ENCODE measurements around the gene C5orf47.

C5orf47 gene, protein sequence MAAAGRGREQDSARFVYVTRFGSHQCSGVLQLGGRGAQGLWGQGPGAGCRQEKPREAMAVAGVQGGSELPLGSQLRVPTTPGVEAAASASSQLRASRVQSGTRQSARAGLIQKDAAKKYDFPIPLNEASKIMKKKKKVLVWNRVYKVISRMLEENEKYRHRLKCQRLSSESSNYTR

DNA sequence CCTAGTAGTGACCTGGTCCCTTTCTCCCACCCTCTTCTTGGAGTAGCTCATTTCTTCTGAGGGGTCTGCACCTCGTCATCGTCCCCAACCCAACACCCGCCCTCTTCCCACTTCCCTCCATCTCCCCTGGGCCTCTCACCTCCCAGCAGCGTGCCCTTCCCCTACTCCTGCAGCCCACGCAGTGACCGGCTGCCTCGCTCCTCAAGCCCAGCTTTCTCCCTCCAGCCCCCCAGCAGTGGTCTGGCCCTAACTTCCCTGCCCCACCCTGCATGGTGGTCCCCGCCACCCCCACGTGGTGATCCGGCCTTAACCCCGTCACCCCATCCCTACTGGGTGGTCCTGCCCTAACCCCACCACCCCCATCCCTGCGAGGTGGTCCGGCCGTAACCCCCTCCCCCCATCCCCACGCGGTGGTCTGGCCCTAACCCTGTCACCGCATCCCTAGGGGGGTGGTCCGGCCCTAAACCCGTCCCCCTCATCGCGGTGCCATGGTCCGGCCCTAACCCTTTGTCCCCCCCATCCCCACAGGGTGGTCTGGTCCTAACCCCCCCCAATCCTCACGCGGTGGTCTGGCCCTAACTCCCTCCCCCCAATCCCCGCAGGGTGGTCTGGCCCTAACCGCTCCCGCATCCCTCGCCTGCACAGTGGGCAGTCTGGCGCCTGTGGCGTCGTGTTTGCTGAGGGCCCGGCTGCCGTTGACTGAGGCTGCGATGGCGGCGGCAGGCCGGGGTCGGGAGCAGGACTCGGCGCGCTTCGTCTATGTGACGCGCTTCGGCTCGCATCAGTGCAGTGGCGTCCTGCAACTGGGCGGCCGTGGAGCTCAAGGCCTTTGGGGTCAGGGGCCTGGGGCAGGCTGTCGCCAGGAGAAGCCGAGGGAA, at the start of gene C5orf47:
Gene C5orf47 (plus strand): TSS at position 617 of the 878 bp plus-strand sequence. CDS start 94 bp downstream, at position 711.
- DNase-seq = no peak

- DNase-seq = no peak
Observed at GRCh38 chr5:173940269-173940668, 48.7 kb upstream of the C5orf47 start.

DNA sequence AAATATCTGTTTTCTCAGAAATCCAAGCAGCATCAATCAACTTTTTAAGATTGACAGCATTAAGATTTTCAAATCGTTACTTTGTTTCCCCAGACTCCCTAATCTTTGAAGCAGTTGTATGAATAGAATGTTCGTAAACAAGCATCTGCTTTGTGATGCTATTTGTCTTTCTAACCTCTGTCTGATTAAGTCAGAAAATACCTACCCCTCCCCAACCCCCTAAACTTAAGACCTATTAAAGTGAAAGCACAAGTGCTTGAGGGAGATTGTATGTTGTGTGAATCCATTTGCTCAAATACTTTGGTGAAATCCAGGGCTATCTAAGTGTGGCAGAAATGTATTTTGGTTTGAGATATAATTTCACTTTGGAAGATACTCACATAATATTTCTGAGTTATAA, 47.9 kb upstream of the C5orf47 start:
- no peak for DNase-seq

GRCh38 chr5:173941758-173942401, 47.1 kb upstream of the C5orf47 start:
- peak; percentile 74 for DNase-seq

DNA sequence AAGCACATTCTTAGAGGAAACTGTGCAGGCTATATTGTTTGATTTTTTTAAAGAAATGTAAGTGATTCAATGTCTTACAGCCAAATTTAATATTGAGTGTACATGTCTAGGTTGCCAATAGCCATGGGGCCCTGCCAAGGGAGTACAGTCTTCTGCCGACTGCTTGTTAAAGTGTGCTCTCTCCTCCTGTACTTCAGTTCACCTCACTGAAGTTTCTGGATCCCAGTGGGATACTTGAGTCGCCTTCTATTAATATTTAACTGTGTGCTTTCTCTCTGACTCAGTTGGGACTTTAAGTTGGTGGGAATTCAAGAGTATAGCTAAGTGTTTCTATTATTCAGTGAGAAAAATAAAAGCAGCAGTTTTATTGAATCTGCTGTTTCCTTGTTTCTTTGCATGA, 44.5 kb upstream of the C5orf47 start:
- no peak for DNase-seq

DNA sequence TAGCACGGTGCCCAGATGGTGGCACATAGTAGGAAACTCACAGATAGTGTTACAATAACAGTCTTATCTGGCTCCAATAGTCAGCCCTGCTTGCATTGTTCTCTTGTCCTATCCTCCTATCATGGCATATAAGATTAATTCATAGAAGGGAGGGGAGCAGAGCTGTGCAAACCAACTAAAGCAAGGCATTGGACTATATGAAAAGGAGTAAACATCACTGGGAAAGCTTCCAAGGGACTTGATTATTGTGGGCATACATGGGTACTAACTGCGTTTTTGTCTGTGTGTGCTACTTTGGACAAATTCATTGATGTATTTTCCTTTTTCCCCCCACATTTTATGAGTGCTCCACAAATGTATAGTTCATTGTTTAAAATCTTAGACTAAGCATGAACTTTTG, 43.8 kb upstream of the C5orf47 start:
- no peak for DNase-seq

DNA sequence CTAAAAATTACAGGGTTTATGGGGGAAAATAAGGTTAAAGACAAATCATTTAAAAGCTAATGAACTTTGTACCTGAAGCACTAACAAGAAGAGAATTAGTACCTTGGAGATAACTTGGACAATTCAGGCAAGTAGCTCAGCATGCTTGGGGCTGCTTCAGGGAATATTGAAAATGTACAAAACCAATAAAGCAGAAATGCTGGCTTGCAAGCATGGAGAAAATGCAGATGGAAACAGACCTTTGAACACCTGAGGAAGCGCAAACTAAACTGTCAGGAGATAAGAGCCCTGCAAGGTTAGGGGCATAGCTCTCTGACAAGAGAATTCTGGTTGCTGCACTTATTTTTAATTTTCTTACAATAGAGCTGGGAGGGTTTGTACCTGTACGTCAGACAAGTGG, 42.6 kb upstream of the C5orf47 start:
- DNase-seq = no peak

GRCh38 chr5:173950829-173951228, 38.1 kb upstream of the C5orf47 start:
- no peak for DNase-seq

DNA sequence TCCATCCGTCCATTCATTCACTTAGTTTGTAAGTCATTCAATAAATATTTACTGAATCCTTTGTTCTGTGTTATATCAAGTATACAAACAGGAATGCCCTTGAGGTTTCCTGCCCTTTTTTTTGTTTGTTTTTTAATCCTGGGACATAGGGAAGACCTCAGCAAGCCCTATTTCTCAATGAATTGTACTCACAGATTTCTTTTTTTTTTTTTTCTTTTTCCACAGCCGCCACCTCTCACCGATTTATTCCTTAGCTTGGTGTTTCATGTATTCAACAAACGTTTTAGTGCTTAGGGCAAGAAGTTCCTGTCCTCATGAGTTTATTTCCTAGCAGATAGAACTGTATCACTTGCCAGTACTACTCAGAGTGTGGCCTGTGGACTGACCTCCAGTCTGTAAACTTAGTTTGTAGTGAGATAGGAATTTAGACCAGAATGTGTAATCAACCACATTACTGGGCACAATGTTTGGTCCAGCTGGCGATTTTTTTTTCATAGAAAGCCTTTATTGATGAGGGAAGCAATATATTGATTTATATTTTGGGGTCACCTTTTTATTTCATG, 35.4 kb upstream of the C5orf47 start:
- DNase-seq = peak; percentile 83

GRCh38 chr5:173954671-173955521, 34.1 kb upstream of the C5orf47 start:
- DNase-seq = no peak

DNA sequence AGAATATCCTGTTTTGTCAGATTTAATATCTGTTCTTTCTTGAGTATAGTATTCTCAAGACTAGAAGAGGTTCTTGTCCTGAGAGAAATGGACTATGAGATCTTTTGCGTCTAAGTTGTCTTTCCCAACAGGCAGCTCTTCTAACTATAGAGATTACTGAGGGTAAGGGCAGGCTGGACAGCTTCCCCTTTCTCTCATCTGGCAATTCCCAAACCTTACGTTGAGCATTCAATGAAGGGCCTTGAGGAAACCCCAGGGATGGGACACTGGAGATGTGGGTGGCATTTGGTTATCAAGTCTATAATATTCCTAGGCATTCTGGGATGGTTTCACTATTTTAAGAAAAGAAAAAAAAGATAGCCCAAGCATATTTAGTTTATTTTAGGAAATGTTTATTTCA, 28.0 kb upstream of the C5orf47 start:
- no peak for DNase-seq

DNA sequence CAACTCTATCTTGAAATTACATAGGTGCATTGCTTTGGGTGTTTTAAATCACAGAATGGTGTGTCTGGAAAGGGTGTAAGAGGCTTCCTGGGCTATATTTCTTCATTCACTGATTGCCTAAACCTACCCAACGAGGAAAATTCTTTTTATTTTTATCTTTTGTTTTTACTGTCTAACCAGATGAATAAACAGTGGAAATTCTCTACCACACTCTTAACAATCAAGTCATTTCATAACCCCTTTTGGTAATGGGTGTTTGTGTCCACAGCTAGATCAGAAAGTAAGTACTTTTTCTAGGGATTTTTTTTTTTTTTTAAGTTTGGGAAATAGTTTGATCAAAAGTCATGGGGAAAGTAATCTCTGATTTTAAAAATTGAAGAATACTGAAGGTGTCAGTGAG, 27.6 kb upstream of the C5orf47 start:
- DNase-seq = no peak

DNA sequence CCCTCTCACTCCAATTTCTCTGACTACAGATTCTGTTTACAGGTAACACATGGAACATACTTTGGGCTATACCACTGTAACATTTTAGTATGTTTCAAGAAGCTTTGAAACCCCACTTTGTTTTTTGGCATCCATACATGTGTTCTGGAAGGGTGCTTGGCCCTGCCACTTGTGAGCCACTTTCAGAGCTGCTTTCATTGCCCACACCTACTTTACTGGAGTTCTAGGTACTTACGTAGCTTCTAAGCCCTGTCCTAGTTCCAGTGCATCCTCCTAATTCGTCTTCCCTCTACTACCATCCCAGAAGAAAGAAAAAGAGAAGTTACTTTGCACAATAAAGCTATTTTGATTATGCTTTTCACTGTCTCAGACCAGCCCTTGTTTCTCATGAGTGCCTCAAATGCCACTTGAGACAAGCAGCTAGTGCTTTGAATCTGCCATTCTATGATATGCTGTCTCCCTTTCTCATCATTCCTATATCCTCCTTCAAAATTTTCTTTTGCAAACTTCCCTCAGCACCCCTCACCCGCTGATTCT, 26.5 kb upstream of the C5orf47 start:
- peak; percentile 34 for DNase-seq

DNA sequence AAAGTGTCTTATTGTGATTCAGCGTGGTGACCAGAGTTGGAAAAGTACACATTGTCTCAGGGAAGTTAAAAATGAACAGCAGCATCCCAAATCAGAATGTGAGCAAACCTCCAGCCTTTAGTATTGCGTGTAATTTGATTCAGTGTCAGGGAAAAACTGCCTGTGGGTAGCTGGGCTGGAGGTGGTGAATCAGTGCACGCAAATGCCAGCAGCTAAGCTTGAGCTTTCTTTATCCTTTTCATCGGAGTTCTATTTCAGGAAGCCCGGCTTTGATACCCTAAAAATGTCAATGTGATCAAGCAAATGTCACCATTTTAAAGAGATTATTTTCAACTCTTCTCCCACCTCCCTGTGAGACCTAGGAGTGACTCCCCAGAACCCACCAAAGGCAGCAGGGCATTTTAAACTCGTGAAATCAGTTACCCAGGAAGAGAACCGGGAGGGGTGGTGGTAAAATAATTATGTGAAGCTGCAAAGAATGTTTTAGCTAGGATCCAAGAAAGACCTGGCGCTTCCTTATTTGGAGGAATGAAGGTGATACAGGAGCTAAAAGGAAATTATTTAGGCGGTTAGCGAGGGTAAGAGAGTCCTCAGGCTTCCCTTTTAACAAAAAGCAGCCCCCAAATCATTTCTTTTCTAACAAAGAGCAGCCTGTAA, 25.7 kb upstream of the C5orf47 start:
- peak; percentile 63 for DNase-seq

- DNase-seq = peak; percentile 90
Observed at GRCh38 chr5:173963867-173964441, 25.0 kb upstream of the C5orf47 start.

GRCh38 chr5:173964506-173964905, 24.5 kb upstream of the C5orf47 start:
- peak; percentile 27 for DNase-seq

- DNase-seq = no peak
Observed at GRCh38 chr5:173967241-173967640, 21.7 kb upstream of the C5orf47 start.

- DNase-seq = no peak
Observed at GRCh38 chr5:173968154-173968797, 20.7 kb upstream of the C5orf47 start.

- peak; percentile 90 for DNase-seq
Observed at GRCh38 chr5:173969167-173970049, 19.6 kb upstream of the C5orf47 start.

Measured in DMS53 (cell line).